Dermis microvascular lymphatic vessel endothelial cell (primary cell): ENCODE data around the gene DPY30. TPM values are rescaled to one million over a fixed set of nuclear protein-coding genes. Genes with fewer than 3 reads are reported as not detected.
"Not testable (repeated sequence)": the region's sequence is repeated elsewhere in the genome, so short reads cannot be mapped to it uniquely, and the experiment has no call there.

Experiments used
- DNase-seq, 2 donors: peaks; one replicate each; pipeline versions ENCODE4 v3.0.0 to v3.0.0-alpha.2; 2010; ENCODE audit warnings: low read depth in 2 of 2
- total RNA-seq: library from RNA; depleted of rRNA; stranded (reverse); fragments of >200 nt; gene quantifications from 2 replicates; pipeline ENCODE4 v1.2.1, GENCODE V29; 2014

DPY30 gene
- total RNA-seq: 48.4 and 50.3 TPM in 2 replicates

DNA sequence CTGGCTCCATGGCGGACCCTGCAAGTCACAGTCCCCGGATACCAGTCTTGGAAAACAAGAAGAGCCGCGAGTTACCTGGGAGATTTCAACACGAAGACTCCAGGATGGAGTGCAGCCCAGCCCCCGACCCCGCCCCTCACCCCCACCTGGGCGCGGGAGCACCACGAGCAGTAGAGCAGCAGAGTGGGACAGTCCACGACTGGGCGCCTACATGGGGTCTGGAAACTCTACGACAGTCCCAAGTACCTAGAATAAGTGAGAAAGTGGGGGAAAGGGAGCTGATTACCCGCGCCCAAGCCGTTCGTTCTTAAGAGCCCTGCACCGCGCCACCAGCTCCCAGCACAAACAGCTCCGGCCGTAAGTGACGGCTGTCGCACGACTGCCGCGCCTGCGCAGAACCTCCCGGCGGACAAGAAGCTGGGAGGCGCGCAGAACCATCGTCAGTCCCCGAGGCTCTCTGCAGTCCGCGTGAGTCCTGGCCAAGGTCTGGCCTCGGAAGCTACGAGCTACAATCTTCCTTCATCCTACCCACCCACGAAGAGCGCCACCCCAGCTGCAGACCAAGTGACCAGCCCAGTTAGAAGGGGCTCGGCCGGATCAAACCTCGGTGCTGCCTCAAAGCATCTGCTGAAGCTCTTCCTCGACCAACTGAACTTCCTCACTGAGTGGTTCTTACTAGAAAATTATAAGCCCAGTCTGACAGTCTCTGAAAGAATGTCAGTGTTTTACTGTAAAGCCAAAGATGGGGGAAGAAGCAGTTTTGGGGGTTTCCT lies at the start of gene DPY30:
Gene DPY30 (minus strand): TSS at position 359 of the 773 bp plus-strand sequence. CDS start 349 bp downstream, at position 10.
- peak; percentile 76 to 93 for DNase-seq

DNA sequence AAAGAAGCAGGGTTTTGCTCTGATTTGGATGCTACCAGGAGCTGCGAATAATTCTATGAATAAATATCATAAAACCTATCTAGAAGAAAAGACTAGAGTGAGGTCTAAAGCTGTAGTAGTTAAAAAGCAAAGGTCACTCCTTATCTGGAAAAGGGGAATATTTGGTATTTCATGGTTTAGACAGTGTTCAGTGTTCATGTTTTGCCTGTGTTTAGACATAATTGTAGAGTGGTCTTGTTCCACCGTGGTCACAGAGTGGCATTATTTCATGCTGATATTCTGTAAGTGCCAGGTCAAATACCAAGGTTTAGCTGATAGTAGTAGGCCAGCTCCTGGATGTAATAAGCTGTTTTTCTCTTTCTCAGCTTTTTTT lies 34.5 kb upstream of the DPY30 start:
- DNase-seq: no peak

- DNase-seq: no peak
Measured at GRCh38 chr2:32067549-32067948, 27.9 kb upstream of the DPY30 start.

DNA sequence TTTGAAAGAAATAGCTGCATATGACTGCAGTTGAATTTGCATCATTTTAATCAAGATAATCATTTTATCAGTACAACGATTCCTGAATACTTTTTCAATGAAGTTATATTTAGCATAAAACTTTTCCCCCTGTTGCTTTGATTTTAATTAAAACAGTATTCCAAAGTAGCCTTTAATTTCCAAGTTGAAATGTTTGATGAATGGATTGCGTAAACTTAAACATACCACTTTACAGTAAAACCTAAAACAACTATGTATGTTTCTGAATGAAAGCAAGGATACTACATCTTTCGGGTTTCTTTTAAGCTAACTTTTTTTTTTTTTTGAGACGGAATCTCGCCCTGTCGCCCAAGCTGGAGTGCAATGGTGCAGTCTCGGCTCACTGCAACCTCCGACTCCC lies 25.1 kb upstream of the DPY30 start:
- no peak for DNase-seq

DNA sequence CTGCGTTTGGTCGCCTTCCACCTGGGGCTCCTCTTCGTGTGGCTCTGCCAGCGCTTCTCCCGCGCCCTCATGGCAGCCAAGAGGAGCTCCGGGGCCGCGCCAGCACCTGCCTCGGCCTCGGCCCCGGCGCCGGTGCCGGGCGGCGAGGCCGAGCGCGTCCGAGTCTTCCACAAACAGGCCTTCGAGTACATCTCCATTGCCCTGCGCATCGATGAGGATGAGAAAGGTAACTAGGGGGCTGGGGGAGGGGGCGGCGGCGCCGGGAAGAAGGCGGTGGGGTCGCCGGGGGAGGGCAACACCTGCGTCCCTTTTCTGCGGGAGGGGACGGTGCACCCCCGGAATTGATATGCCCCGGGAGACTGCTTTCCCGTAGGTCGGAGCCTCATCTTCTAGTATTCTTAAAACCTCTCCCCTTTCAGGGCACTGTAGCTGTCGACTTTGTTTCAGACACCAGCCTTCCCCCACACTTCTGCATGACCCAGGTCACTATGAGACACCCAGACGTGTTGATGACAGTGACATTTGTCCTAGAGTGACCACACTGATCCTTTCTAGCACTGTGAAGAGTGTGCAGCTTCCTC lies 24.5 kb upstream of the DPY30 start:
- peak in 1 of 2 donors; percentile 4 for DNase-seq

DNA sequence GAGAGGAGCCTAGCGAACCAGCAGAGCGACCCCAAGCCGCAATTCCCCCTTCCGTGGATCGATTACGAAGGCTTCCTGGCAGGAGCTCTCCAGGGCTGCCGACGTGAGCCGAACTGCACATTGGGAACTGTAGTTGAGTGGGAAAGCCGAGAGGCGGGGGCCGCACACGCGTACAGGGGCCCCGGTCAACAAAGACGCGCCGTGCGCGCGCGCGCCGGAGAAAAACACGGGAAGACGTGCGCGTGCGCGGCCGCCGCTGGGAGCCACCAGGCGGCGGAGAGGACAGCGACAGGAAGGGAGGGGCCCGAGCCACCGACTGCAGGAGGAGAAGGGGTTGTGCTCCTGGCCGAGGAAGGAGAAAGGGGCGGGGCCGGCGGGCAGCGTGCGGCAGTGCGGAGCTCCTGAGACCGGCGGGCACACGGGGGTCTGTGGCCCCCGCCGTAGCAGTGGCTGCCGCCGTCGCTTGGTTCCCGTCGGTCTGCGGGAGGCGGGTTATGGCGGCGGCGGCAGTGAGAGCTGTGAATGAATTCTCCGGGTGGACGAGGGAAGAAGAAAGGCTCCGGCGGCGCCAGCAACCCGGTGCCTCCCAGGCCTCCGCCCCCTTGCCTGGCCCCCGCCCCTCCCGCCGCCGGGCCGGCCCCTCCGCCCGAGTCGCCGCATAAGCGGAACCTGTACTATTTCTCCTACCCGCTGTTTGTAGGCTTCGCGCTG lies 23.9 kb upstream of the DPY30 start, which contains the start of gene SPAST:
Gene SPAST (plus strand): TSS at position 247 of the 711 bp plus-strand sequence. CDS start 276 bp downstream, at position 523.
- peak; percentile 92 to 98 for DNase-seq

DNA sequence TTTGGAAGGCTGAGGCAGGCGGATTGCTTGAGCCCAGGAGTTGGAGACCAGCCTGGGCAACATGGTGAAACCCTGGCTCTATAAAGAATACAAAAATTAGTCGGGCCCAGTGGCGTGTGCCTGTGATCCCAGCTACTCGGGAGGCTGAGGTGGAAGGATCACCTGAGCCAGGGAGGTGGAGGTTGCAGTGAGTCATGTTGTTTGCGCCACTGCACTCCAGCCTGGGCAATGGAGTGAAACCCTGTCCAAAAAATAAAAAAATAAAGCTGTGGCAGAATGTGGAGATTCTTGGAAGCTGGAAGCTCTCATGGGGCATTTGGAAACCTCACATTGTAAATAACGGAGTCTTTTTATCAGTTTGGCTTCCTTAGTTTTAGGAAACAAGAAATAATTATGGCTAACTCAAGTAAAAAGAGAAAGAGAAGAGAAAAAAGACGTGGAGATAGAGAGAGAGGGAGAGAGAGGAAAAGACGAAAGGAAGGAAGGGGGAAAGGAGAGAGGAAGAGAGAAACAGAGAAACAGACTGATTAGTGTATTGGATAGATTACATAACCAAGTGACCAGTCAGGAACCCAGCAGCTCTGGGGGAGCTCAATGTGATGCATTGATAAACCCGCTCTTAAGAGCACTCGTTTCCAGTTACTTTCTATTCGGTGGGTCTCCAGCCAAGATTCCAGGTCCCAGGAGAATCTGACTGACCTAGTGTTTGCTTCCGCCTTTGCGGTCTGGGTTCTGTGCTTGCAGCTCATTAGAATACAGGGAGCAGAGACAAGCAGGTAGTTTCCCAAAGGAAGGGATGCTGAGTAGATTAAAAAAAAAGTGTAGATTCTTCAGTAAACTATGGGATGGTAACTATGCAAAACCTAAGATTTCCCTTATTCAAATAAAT lies 22.6 kb upstream of the DPY30 start:
- DNase-seq: peak in 1 of 2 donors; percentile 48

DNA sequence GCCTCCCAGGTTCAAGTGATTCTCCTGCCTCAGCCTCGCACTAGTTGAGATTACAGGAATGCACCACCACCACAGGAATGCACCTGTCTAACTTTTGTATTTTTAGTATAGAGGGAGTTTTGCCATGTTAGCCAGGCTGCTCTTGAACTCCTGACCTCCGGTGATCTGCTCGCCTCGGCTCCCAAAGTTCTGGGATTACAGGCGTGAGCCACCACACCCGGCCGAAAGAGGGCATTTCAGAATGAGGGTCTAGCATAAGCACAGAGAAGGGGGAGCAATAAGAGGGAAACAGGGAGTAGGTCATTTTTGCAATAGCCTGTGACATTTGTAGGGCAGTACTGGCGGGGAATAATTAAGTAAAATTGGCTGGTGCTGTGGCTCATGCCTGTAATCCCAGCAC lies 21.8 kb upstream of the DPY30 start:
- DNase-seq: no peak

DNA sequence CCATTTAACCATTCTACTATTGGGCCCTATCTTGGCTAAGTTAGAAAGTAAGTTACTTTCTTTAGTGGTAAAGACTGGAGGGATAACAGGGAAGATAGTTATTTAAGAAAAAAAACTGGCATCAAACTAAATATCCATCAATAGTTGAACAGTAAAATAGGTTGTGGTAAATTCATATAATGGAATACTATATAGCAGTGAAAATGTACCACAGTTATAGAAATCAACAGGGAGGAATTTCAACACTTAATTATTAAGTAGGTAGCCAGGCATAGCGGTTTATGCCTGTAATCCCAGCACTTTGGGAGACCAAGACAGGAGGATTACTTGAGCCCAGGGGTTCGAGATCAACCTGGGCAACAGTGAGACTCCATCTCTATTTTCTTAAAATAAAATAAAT lies 20.7 kb upstream of the DPY30 start:
- no peak for DNase-seq

GRCh38 chr2:32058130-32058529 lies 18.5 kb upstream of the DPY30 start:
- DNase-seq: no peak

- not testable (repeated sequence) for DNase-seq
Measured at GRCh38 chr2:32054583-32054982, 15.0 kb upstream of the DPY30 start.

GRCh38 chr2:32051836-32052439 lies 12.3 kb upstream of the DPY30 start:
- no peak for DNase-seq

DNA sequence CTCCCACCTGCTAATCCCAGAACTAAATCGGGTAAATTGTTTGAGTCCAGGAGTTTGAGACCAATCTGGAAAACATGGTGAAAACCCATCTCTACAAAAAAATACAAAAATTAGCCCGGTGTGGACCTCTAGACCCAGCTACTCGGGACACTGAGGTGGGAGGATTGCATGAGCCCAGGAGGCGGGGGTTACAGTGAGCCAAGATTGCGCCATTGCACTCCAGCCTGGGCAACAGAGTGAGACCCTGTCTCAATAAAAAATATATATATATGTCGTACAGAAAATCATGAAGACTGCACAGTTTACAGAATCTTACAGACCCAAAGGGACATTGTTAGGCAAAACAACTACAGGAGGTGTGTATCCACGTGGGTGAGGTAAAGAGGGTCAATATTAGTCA lies 4.0 kb upstream of the DPY30 start:
- DNase-seq: no peak

- not testable (repeated sequence) for DNase-seq
Measured at GRCh38 chr2:32034198-32034887, 5.3 kb downstream of the DPY30 start.

DNA sequence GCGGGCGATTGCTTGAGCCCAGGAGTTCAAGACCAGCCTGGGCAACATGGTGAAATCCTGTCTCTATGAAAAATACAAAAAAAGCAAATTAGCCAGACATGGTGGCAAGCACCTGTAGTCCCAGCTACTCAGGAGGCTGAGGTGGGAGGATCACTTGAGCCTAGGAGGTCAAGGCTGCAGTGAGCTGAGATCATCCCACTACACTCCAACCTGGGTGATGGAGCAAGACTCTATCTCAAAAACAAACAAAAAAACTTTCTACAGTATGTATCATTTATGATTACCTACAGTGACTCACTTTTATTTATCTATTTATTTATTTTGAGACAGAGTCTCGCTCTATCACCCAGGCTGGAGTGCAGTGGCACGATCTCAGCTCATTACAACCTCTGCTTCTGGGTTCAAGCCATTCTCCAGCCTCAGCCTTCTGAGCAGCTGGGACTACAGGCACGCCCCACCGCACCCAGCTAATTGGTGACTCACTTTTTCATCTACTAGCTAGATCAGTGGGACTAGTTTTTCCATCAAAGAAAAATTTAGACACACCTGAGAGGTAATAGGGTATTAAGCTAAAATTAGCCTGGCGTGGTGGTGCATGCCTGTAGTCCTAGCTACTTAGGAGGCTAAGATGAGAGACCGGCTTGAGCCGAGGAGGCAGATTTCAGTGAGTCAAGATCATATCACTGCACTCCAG lies 20.7 kb downstream of the DPY30 start:
- not testable (repeated sequence) for DNase-seq

DNA sequence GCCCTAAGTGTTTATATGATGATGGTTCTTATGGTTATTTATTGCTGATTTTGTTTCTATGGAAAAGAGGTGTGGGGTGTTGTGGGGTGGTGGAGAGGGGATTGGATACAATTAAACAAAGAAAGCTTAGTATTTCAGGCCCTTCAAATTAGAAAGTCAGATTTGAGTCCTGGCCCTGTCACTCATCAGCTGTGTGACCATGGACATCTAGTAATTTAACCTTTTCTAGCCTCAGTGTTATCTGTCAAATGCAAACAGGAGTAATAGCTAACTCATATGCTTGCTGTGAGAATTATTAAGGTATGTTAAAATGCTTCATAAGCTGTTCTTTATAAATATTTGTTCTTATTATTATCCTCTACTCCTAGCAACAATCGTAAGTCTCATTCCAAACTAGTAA lies 26.7 kb downstream of the DPY30 start:
- DNase-seq: no peak

DNA sequence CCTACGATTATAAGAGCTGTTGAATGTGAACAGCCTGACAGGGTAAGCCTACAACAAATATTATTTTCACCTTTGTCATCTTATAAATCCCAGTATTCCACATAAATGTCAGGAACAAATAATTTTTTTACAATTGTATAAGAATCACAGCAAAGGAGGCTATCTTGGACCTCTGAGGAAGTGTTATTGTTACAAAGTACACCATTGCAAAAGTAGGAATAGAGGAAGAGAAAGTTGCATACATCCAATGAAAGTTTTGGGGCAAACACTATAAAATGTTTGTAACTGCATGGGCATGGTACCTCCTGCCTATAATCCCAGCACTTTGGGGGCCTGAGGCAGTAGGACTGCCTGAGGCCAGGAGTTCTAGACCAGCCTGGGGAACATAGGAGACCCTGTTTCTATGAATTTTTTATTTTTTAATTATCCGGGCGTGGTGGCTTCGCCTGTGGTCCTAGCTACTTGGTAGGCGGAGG lies 28.1 kb downstream of the DPY30 start:
- no peak for DNase-seq

GRCh38 chr2:32010670-32011484 lies 28.7 kb downstream of the DPY30 start, which contains the start of gene MEMO1:
TSS of gene MEMO1 (minus strand) at chr2:32011008. CDS start at chr2:32010247, 761 bp downstream.
- DNase-seq: peak; percentile 88 to 93

- peak in 1 of 2 donors; percentile 55 for DNase-seq
Measured at GRCh38 chr2:32010280-32010669, 29.3 kb downstream of the DPY30 start.
